HG03066 (cell line): Measurements from ENCODE around the gene AOC1.

ENCODE experiments used
- ATAC-seq: cut with Tn5 transposase; IDR thresholded peaks from one replicate; pipeline ENCODE4 v1.9.1; 2021; ENCODE audit warnings: low read depth; ENCODE audit not compliant: unreplicated experiment

The AOC1 gene

DNA sequence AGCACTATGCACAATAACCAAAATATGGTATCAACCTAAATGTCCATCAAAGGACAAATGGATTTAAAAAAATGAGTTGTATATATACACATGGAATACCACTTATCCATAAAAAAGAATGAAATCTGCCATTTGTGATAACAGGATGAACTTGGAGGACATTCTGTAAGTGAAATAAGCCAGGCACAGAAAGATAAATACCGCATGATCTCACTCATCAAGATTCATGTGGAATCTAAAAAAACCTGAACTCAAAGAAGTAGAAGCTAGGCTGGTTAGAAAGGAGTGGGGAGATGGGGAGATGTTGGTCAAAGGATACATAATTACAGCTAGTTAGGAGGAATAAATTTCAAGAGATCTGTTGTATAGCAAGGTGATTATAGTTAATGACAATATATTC is 17.3 kb upstream of the AOC1 start:
- ATAC-seq, result no peak

GRCh38 chr7:150835702-150836280 is 16.5 kb upstream of the AOC1 start:
- ATAC-seq, result no peak

GRCh38 chr7:150838965-150839650 is 13.2 kb upstream of the AOC1 start:
- no peak for ATAC-seq

- ATAC-seq, result no peak
Observed at GRCh38 chr7:150842018-150842417, 10.3 kb upstream of the AOC1 start.

DNA sequence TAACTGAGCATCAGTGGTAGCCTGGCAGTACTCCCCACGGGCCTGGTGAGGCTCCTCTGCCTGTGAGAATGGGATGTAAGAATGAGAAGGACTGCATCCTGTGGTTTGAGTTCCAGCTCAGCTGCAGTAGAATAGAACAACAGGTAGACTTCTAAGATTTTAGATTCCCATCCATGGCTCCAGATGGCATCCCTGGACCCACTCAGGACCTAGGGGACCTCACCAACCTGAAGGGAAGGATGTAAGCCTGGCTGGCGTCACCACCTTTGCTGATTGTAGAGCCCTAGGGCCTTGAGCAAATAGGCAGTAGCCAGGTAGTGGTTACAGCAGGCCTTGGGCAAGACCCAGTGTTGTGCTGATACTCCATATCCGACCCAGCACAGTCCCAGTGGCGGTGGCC is 9.6 kb upstream of the AOC1 start:
- ATAC-seq, result no peak

GRCh38 chr7:150845421-150845861 is 6.9 kb upstream of the AOC1 start:
- ATAC-seq, result no peak

- no peak for ATAC-seq
Observed at GRCh38 chr7:150846291-150847115, 5.8 kb upstream of the AOC1 start.

- no peak for ATAC-seq
Observed at GRCh38 chr7:150847536-150847935, 4.8 kb upstream of the AOC1 start.

GRCh38 chr7:150848111-150848510 is 4.2 kb upstream of the AOC1 start:
- no peak for ATAC-seq

DNA sequence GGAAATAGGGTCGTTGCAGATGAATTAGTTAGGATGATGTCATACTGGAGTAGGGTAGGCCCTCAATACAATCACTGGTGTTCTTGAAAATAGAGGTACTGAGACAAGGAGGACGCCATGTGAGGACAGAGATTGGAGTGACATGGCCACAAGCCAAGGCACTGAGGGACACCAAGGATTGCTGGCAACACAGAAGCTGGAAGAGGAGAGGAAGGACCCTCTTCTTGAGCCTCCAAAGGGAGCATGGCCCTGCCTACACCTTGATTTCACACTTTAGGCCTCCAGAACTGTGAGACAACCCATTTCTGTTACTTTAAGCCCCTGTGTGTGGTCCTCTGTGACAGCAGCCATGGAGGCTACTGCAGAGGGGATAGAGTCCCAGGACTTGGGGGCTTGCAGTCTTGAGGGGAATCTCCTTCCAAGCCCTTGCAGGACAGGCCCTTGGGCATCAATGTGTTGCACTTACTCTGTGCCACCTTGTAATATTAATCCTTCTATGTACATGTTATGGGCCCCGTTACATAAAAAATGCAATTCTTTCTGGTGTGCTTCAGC is 3.7 kb upstream of the AOC1 start:
- ATAC-seq, result no peak

DNA sequence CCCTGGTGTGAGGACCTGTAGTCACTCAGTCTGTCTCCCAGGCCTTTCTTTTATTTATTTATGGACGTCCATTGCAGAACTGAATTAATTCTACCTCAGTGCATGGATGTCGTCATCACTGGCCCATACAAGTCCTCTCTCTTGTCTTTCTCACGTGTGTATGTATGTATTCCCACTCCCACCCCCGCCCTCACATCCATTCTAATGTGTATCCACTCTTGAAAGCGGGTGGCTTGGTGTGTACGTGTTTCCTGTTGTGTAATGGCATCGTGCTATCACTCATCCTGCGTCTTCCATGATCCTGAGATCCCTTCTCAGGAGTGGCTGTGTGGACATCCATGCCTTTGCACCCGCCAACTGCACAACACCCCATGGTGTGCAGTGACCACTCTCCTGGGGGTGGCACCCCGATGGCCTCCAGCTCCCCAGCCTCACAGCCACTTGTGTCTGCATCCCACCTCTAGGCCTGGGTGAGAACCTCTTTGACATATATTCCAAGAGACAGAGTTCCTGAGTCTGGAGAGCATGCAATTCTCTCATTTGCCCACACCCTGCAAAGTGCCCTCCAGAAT is 3.0 kb upstream of the AOC1 start:
- ATAC-seq, result no peak

GRCh38 chr7:150850273-150850672 is 2.0 kb upstream of the AOC1 start:
- ATAC-seq, result no peak

DNA sequence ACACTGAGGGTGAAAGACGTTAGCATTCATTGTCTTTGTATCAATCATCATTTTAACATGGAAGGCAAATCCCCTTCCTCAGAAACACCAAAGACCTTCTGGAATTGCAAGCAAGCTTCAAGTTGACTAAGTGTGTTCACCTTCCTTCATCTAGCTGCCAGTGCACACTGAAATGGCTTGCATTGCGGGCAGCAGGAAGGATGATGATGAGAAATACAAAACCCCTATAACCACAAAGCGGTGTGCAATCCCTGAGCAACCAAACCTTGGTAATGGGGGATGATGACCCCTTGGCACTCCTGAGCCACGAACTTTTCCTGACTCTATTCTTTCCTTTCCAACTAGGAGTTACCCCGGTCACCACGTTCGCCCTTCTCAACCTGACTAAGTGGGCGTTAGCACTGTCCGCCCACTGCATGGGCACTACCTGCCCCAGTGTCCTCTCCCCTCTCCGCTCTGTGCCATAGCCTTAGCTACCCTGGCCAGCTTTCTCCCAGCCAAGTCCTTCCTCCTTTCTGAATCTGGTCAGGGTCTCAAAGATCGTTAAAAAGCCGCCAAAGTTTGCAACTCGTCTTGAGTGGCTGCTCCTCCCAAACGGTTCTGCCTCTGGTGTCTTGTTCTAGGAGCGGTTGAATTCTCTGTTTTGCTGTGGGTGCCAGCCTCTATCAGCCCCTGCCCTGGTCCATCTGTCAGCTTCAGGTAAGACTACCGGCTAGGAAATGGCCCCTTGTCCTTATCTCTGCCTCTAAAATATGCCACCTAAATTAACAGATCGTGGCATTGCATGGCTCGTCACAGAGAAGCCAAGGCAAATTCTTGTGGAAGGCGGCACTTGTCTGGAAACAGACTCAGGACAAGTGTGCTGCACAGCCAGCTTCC is 586 bp upstream of the AOC1 start:
- no peak for ATAC-seq

GRCh38 chr7:150854066-150855000 is 2.0 kb downstream of the AOC1 start:
- no peak for ATAC-seq

DNA sequence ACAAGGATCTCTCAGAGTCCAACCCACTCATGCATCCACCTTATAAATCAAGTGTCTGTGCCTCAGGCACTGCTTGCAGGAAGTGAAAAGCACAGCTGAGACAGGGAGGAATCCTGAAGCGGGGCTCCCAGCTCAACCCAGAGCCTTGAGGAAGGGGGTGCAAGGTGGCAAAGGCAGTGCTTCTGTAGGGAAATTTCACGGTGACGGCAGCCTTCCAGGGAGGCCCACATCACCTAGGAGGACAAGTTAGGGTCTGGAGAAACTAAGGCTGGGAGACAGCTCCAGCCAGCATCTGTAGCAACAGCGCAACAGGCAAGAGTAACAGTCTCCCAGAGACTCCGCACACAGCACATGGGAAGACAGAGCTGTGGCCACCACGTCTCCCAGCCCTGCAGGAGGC is 2.7 kb downstream of the AOC1 start:
- ATAC-seq, result no peak

DNA sequence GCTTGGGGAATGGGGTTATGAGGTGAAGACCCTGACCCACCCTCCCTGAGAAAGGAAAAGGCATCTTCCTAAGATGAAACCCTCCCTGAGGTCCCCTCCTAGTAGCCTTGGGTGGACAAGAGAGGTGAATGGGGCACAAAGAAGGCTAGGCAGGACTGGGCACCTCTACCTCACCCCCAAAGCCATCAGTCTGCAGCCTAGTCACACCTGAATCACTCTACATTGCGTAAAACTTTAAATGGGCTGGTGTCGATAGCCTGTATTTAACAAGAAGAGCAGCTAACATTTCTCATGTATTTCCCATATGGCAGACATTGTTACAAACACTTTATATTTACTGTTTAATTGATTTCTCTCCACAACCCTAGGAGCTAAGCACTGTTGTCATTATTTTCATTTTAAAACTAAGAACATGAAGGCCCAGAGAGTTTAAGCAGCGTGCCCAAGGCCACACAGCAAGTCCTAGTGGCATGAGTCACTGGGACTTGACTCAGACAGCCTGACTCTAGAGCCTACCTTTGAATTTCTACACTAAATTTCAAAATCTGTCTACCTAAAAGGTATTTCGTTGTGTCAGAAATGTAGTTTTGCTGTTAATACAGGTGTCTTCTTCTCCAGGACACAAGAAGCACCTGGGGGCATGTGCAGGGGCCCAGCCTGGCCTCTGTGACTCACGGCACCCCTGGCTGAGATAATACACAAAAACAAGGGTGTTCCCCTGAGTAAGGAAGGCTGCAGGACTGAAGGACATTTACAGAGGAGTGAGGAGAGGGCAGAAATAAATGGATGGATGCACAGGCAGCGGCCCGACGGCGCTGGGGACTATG is 3.4 kb downstream of the AOC1 start:
- ATAC-seq, result no peak

- ATAC-seq, result no peak
Observed at GRCh38 chr7:150856303-150857275, 4.3 kb downstream of the AOC1 start.
